GM18861 (cell line): ENCODE results near the gene KRCC1.
"Not testable (repeated sequence)": the region's sequence is repeated elsewhere in the genome, so short reads cannot be mapped to it uniquely, and the experiment has no call there.

ENCODE experiments used
- ATAC-seq: cut with Tn5 transposase; IDR thresholded peaks from one replicate; pipeline ENCODE4 v1.9.1; 2021; ENCODE audit not compliant: unreplicated experiment

The KRCC1 gene

GRCh38 chr2:88005776-88006175 lies 49.8 kb downstream of the KRCC1 start:
- no peak for ATAC-seq

GRCh38 chr2:88003074-88003755 lies 52.4 kb downstream of the KRCC1 start:
- no peak for ATAC-seq

DNA sequence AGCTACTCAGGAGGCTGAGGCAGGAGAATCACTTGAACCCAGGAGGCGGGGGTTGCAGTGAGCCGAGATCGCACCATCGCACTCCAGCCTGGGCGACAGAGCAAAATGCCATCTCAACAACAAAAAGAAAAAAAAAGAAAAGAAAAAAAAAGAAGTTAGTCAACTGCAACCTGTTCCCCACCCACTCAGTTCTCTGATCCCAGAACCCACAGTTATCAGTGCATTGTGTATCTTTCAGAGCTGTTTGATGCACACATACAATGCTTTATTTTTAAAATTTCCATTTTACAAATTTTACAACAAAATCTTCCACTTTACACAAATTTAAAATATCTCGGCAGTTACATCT lies 53.2 kb downstream of the KRCC1 start:
- ATAC-seq = no peak

DNA sequence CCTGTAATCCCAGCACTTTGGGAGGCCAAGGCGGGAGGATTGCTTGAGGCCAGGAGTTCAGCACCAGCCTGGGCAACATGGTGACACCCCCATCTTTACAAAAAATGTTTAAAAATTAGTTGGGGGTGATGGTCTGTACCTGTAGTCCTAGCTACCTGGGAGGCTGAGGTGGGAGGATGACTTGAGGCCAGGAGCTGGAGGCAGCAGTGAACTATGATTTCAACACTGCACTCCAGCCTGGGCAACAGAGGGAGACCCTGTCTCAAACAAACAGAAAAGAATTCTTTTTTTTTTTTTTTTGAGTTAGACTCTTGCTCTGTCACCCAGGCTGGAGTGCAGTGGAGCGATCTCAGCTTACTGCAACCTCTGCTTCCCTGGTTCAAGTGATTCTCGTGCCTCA lies 55.1 kb downstream of the KRCC1 start:
- ATAC-seq = not testable (repeated sequence)

- no peak for ATAC-seq
Measured at GRCh38 chr2:87996570-87996969, 59.0 kb downstream of the KRCC1 start.

- ATAC-seq = no peak
Measured at GRCh38 chr2:87995756-87996155, 59.8 kb downstream of the KRCC1 start.

GRCh38 chr2:87994304-87994850 lies 61.2 kb downstream of the KRCC1 start:
- ATAC-seq = not testable (repeated sequence)

- not testable (repeated sequence) for ATAC-seq
Measured at GRCh38 chr2:87992569-87992968, 63.0 kb downstream of the KRCC1 start.

DNA sequence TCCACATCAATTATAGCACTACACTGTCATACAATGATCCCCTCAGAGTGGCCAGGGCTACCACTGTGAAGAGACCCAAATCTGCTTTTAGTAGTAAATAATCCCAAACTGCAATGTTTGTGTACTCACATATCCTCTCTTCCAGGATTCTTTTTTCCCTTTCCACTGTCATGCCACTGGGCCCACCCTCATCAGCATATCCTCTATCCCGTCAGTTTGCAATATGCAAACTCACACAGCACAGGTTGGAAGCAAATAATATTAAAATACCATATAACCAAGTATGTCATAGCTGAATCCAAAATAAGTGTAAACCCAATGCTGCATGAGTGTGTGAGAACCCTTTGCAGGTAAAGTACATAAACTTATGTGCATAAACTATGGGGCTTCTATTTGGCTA lies 68.1 kb downstream of the KRCC1 start:
- ATAC-seq = not testable (repeated sequence)

- ATAC-seq = not testable (repeated sequence)
Measured at GRCh38 chr2:87985902-87986301, 69.7 kb downstream of the KRCC1 start.

DNA sequence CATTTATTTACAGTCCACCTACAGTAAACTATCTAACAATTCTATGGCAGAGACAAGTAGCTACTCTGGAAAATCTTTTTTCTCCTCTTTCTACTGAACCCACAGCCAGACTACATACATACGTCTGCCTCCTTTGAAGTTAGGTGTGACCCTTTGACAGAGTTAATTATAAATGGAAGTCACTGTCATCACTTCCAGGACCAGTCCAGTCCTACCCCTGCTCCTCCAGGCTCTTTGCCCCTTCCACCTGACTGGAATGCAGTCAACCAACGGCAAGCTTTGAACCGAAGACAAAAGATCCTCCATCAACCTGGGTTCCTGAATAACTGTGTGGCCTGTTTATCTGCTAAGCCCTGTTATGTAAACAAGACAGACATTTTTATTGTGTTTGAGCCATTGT lies 74.4 kb downstream of the KRCC1 start:
- not testable (repeated sequence) for ATAC-seq
